ENCODE measurements around the gene RIPOR3.
A peak's percentile ranks its signal among the peaks of the same experiment; 100 is the strongest.

The RIPOR3 gene

DNA sequence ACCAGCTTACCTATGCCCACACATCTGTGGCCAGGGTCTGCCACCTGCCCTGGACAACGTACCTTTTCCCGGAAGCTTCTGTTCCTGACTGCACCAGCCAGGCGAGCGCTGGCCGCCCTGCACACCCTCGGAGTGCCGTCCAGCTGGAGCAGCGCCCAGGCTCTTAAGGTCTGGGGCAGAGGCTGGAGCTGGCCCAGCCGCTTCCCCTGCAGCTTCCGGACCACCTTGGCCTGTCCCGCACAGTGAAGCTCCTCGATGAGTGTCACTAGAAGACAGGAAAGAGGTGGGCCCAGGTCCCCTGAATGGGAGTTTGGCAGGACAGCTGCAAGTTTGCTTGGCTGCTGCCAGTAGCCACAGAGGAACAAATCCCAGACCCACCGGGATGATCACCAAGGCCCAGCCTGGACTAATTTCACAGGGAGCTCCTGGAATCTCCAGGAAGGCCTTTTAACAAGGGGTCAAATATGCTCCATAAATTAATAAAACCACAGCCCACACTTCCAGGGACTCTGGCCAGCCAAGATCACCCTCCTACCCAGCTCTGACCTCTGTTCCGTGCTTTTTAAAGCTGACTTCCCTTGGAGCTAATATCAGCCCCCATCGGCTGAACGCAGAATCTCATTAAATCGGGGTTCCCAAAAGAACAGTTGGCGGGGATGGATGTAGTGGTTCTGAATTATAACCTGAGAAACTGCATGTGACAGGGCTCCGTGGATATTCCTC lies 98.9 kb downstream of the RIPOR3 start:
- CTCF ChIA-PET, result interaction anchor here (0.5 kb wide), 1 partner anchor 160 kb away, joined by 5 read pairs; no protein-coding TSS in a partner anchor
- TF ChIP-seq SP1 (IDR thresholded peaks at IDR 0.05), result no peak
- TF ChIP-seq NFRKB (IDR thresholded peaks at IDR 0.05), result no peak
- TF ChIP-seq FOXM1 (IDR thresholded peaks at IDR 0.05; ENCODE audit: borderline replicate concordance), result no peak
- TF ChIP-seq ZNF384 (IDR thresholded peaks at IDR 0.05), result no peak
- no peak for TF ChIP-seq FOXK2 (IDR thresholded peaks at IDR 0.05)
- TF ChIP-seq, protein P1, sequence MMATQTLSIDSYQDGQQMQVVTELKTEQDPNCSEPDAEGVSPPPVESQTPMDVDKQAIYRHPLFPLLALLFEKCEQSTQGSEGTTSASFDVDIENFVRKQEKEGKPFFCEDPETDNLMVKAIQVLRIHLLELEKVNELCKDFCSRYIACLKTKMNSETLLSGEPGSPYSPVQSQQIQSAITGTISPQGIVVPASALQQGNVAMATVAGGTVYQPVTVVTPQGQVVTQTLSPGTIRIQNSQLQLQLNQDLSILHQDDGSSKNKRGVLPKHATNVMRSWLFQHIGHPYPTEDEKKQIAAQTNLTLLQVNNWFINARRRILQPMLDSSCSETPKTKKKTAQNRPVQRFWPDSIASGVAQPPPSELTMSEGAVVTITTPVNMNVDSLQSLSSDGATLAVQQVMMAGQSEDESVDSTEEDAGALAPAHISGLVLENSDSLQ (IDR thresholded peaks at IDR 0.05), result no peak
- no peak for TF ChIP-seq TARDBP (IDR thresholded peaks at IDR 0.05)

GRCh38 chr20:50591233-50591852 lies 100.0 kb downstream of the RIPOR3 start:
- no peak for TF ChIP-seq FOXA1 (IDR thresholded peaks at IDR 0.05)
- no peak for TF ChIP-seq NFRKB (IDR thresholded peaks at IDR 0.05)
- TF ChIP-seq SUZ12 (IDR thresholded peaks at IDR 0.05), result no peak
- TF ChIP-seq HDGF (IDR thresholded peaks at IDR 0.05; ENCODE audit: borderline replicate concordance), result no peak
- no peak for TF ChIP-seq L3MBTL2 (conservative IDR thresholded peaks at IDR 0.05)
- no peak for TF ChIP-seq ZNF384 (IDR thresholded peaks at IDR 0.05)
- TF ChIP-seq, protein P1 (IDR thresholded peaks at IDR 0.05), result no peak
- TF ChIP-seq FOXM1 (IDR thresholded peaks at IDR 0.05; ENCODE audit: borderline replicate concordance), result no peak
- no peak for TF ChIP-seq TARDBP (IDR thresholded peaks at IDR 0.05)
- no peak for TF ChIP-seq LEF1 (IDR thresholded peaks at IDR 0.05; ENCODE audit: borderline replicate concordance)
- TF ChIP-seq ELF4 (IDR thresholded peaks at IDR 0.05), result no peak
- no peak for TF ChIP-seq SP1 (IDR thresholded peaks at IDR 0.05)
- TF ChIP-seq FOXK2 (IDR thresholded peaks at IDR 0.05), result no peak
- TF ChIP-seq BHLHE40 (IDR thresholded peaks at IDR 0.05; ENCODE audit: borderline replicate concordance), result no peak
- TF ChIP-seq ARNT (IDR thresholded peaks at IDR 0.05), result no peak
- no peak for TF ChIP-seq CTBP1 (IDR thresholded peaks at IDR 0.05; ENCODE audit: borderline replicate concordance)
- ChIA-PET CTCF (no interaction called here), POLR2A (no interaction called here)
- DNase-seq (ENCODE audit: extremely low spot score), result no peak

More for the DNA sequence above, 98.9 kb downstream of the RIPOR3 start:
- POLR2A ChIA-PET, result no interaction called here
- no peak for DNase-seq (ENCODE audit: extremely low spot score)

- TF ChIP-seq BHLHE40 (IDR thresholded peaks at IDR 0.05; ENCODE audit: borderline replicate concordance) (no peak), NFRKB (IDR thresholded peaks at IDR 0.05) (no peak), ARNT (IDR thresholded peaks at IDR 0.05) (no peak), FOXA1 (IDR thresholded peaks at IDR 0.05) (no peak), CTBP1 (IDR thresholded peaks at IDR 0.05; ENCODE audit: borderline replicate concordance) (no peak), SP1 (IDR thresholded peaks at IDR 0.05) (no peak), SUZ12 (IDR thresholded peaks at IDR 0.05) (no peak), ELF4 (IDR thresholded peaks at IDR 0.05) (no peak), TARDBP (IDR thresholded peaks at IDR 0.05) (no peak), FOXM1 (IDR thresholded peaks at IDR 0.05; ENCODE audit: borderline replicate concordance) (no peak), ZNF384 (IDR thresholded peaks at IDR 0.05) (no peak), FOXK2 (IDR thresholded peaks at IDR 0.05) (no peak), HDGF (IDR thresholded peaks at IDR 0.05; ENCODE audit: borderline replicate concordance) (no peak), LEF1 (IDR thresholded peaks at IDR 0.05; ENCODE audit: borderline replicate concordance) (no peak), L3MBTL2 (conservative IDR thresholded peaks at IDR 0.05) (no peak)
- TF ChIP-seq, protein P1 (IDR thresholded peaks at IDR 0.05), result no peak
- ChIA-PET CTCF (no interaction called here), POLR2A (no interaction called here)
- DNase-seq (ENCODE audit: extremely low spot score), result no peak
Measured at GRCh38 chr20:50590348-50590664, 101.0 kb downstream of the RIPOR3 start.

DNA sequence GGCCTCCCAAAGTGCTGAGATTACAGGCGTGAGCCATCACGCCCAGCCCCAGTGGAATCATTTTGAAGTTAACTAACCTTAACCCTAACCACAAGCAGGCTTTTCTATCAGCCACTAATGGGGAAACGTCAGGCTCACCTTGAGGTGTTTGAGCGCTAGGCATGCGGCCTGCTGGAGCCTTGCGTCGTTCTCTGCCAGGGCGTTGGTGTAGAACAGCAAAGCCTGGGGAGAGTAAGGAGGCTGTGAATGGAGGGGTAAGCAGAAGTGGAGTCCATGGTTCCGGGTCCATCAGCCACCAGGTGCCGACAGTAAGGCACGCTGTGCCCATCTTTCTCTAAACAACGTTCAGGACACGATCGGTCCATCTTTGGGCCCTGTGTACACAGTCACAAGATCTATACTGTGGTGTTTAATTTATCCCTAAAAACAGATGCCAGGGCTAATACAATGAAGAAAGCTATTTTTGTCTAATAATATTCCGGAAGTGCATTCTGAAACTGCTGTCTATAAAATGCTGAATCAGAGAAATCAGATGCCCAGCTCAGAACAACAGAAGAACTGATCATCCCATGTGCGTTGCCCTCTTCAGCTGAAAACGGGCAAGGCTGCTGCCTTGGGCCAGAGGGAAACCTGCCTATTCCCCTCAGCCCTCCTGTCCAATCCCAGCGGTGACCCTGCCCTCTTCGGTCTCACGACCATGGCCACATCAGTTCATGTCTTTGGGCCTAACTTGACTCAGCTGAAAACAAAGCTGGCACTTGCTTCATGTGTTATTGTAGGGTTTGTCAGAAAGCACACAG lies 101.6 kb downstream of the RIPOR3 start:
- ChIA-PET CTCF (no interaction called here), POLR2A (no interaction called here)
- TF ChIP-seq SUZ12 (IDR thresholded peaks at IDR 0.05), result no peak
- TF ChIP-seq NFRKB (IDR thresholded peaks at IDR 0.05), result no peak
- TF ChIP-seq FOXA1 (IDR thresholded peaks at IDR 0.05), result no peak
- no peak for TF ChIP-seq ARNT (IDR thresholded peaks at IDR 0.05)
- no peak for TF ChIP-seq CTBP1 (IDR thresholded peaks at IDR 0.05; ENCODE audit: borderline replicate concordance)
- no peak for TF ChIP-seq FOXK2 (IDR thresholded peaks at IDR 0.05)
- TF ChIP-seq LEF1 (IDR thresholded peaks at IDR 0.05; ENCODE audit: borderline replicate concordance), result no peak
- no peak for TF ChIP-seq L3MBTL2 (conservative IDR thresholded peaks at IDR 0.05)
- TF ChIP-seq ELF4 (IDR thresholded peaks at IDR 0.05), result no peak
- TF ChIP-seq TARDBP (IDR thresholded peaks at IDR 0.05), result no peak
- no peak for DNase-seq (ENCODE audit: extremely low spot score)

GRCh38 chr20:50588034-50588736 lies 103.2 kb downstream of the RIPOR3 start:
- peak; percentile 84 for DNase-seq (ENCODE audit: extremely low spot score)
- TF ChIP-seq L3MBTL2 (conservative IDR thresholded peaks at IDR 0.05) (peak; percentile 70), BHLHE40 (IDR thresholded peaks at IDR 0.05; ENCODE audit: borderline replicate concordance) (no peak)
- ChIA-PET POLR2A (no interaction called here), CTCF (interaction anchor here (0.6 to 1.3 kb wide), 8 partner anchors 9 to 473 kb away, joined by 3 to 5 read pairs (median 4); no protein-coding TSS in a partner anchor)

All from HEK293T (cell line).